Activated T-helper 1 cell treated with anti-CD3 and anti-CD28 coated beads, Interleukin-12 subunit alpha, Interleukin-12 subunit beta, Interleukin-2, Interleukin-4 antibody, amounts not matched to agents 30 ng/mL and 10 ng/mL and 1 ng/mL, durations not matched to agents 14 hours and 24 hours and 36 hours (primary cell): ENCODE results near the gene KEL. TPM values are rescaled to one million over a fixed set of nuclear protein-coding genes. Genes with fewer than 3 reads are reported as not detected.

Experiments used
- DNase-seq: peaks from one replicate; pipeline ENCODE4 v3.0.0; 2021; ENCODE audit warnings: low spot score
- H3K27ac Mint-ChIP-seq: one replicate; pipeline ENCODE4 v1.8.0; 2021; ENCODE audit warnings: mild to moderate bottlenecking, mixed read lengths
- H3K27me3 Mint-ChIP-seq: one replicate; pipeline ENCODE4 v1.8.0; 2022; ENCODE audit warnings: mild to moderate bottlenecking, moderate library complexity, mixed read lengths; ENCODE audit not compliant: insufficient read depth
- H3K36me3 Mint-ChIP-seq: one replicate; pipeline ENCODE4 v1.8.0; 2021; ENCODE audit warnings: low read depth, mixed read lengths
- H3K4me1 Mint-ChIP-seq: one replicate; pipeline ENCODE4 v1.8.0; 2021; ENCODE audit warnings: low read depth, mixed read lengths
- H3K4me3 Mint-ChIP-seq: one replicate; pipeline ENCODE4 v1.8.0; 2021; ENCODE audit warnings: mild to moderate bottlenecking, moderate library complexity, mixed read lengths
- H3K9me3 Mint-ChIP-seq: one replicate; pipeline ENCODE4 v1.8.0; 2021; ENCODE audit warnings: mixed read lengths
- intact Hi-C: fragments of 100-400 bp; cut with micrococcal nuclease; formaldehyde crosslinking; loops from one replicate; pipeline ENCODE4 v1.15.1; 2024
- total RNA-seq: library from RNA; stranded (reverse); gene quantifications from 2 replicates; pipeline ENCODE4 v1.2.3, GENCODE V29; 2022

The KEL gene
- total RNA-seq, 1 donor from 2014 or later: not detected

- H3K4me3 Mint-ChIP-seq: no peak overlapping the region
- H3K27me3 Mint-ChIP-seq: peaks cover 8% of the 10 kb centered on the region
- H3K27ac Mint-ChIP-seq: no peak overlapping the region
- no peaks in the 10 kb centered on the region for H3K4me1 Mint-ChIP-seq
- intact Hi-C loops: no loop called here
- DNase-seq: no peak
- H3K36me3 Mint-ChIP-seq: no peaks in the 10 kb centered on the region
- H3K9me3 Mint-ChIP-seq: no peaks in the 10 kb centered on the region
Measured at GRCh38 chr7:142898377-142899170, 63.6 kb downstream of the KEL start.

GRCh38 chr7:142897691-142898090 lies 64.5 kb downstream of the KEL start:
- DNase-seq: no peak

GRCh38 chr7:142896741-142897379 lies 65.3 kb downstream of the KEL start:
- no peaks in the 10 kb centered on the region for H3K36me3 Mint-ChIP-seq
- no peaks in the 10 kb centered on the region for H3K4me1 Mint-ChIP-seq
- intact Hi-C loops: no loop called here
- H3K27me3 Mint-ChIP-seq: peaks cover 8% of the 10 kb centered on the region
- no peak overlapping the region for H3K4me3 Mint-ChIP-seq
- no peak overlapping the region for H3K27ac Mint-ChIP-seq
- no peak for DNase-seq
- H3K9me3 Mint-ChIP-seq: no peaks in the 10 kb centered on the region

More at GRCh38 chr7:142897691-142898090, 64.5 kb downstream of the KEL start:
- Mint-ChIP-seq H3K4me3 (no peak overlapping the region), H3K27me3 (peaks cover 8% of the 10 kb centered on the region), H3K27ac (no peak overlapping the region), H3K4me1 (no peaks in the 10 kb centered on the region), H3K9me3 (no peaks in the 10 kb centered on the region), H3K36me3 (no peaks in the 10 kb centered on the region)
- intact Hi-C loops: no loop called here

GRCh38 chr7:142896151-142896550 lies 66.0 kb downstream of the KEL start:
- no peak for DNase-seq
- H3K4me3 Mint-ChIP-seq: no peak overlapping the region
- H3K9me3 Mint-ChIP-seq: no peaks in the 10 kb centered on the region
- H3K27me3 Mint-ChIP-seq: peaks cover 8% of the 10 kb centered on the region
- no peak overlapping the region for H3K27ac Mint-ChIP-seq
- intact Hi-C loops: no loop called here
- no peaks in the 10 kb centered on the region for H3K4me1 Mint-ChIP-seq
- no peaks in the 10 kb centered on the region for H3K36me3 Mint-ChIP-seq

GRCh38 chr7:142894985-142895593 lies 67.1 kb downstream of the KEL start:
- Mint-ChIP-seq H3K4me1 (no peaks in the 10 kb centered on the region), H3K36me3 (no peaks in the 10 kb centered on the region), H3K27me3 (peaks cover 6% of the 10 kb centered on the region), H3K27ac (no peak overlapping the region), H3K9me3 (no peaks in the 10 kb centered on the region), H3K4me3 (no peak overlapping the region)
- no peak for DNase-seq
- intact Hi-C loops: no loop called here

DNA sequence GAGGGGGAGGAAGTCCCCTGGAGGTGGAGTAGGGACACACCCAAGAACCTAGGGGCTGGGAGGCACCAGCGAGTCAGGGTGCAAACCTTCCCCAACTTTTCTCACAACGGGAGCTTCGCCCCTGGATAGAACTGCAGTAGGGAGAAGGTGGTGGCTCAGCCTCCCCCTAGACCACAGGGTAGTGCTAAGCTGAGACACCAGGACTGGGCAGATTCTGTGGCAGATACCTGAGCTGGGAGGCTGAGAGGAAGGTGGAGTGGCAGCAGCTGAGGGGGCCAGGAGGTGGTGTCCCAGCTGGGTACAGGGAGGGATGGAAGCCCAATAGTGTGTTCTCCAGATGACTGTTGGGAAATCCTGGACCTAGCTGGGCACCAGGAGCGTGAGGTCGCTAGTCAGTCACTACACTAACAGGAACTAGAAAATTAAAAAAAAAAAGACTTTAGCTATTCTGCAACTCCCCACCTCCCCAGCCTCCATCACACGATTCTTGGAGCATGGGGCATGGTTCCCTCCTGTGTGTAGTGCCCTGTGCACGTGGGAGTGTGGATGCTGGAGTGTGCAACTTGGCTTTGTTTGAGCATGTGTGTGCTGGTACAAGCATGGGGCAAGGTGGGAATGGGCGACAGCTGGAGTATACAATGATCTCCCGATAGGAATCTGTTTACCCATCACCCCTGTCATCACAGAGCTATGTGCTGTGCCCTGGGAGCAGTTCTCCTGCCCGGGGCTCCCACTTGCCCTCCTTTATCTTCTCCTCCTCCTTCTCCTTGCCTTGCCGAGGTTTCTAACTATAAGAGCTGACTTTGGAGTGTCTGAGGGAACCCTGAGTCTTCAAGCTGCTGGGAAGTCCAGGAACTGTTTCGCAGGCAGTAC lies 67.8 kb downstream of the KEL start:
- DNase-seq: no peak
- no peaks in the 10 kb centered on the region for H3K4me1 Mint-ChIP-seq
- H3K27ac Mint-ChIP-seq: no peak overlapping the region
- no peaks in the 10 kb centered on the region for H3K9me3 Mint-ChIP-seq
- no peak overlapping the region for H3K4me3 Mint-ChIP-seq
- H3K27me3 Mint-ChIP-seq: peaks cover 4% of the 10 kb centered on the region
- no peaks in the 10 kb centered on the region for H3K36me3 Mint-ChIP-seq
- intact Hi-C loops: no loop called here

DNA sequence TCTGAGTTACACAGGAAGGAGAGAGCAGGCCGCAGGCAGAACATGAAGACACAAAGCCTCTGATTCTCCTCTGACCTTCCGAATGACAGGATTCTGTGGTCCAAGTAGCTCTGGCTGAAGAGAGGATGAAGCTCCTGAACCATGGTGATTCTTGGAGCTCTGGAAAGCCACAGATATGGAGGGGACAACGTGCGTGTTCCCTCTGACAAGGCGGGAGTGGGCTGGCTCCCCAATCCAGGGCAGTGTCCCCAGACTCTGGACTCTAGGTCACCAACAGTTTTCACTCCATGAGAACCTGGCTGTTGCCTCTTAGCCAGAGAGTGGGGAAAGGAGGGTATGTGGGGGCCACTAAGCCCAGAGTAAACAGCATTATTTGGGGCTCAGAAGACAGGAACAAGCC lies 69.2 kb downstream of the KEL start:
- H3K4me3 Mint-ChIP-seq: no peak overlapping the region
- H3K27ac Mint-ChIP-seq: no peak overlapping the region
- H3K4me1 Mint-ChIP-seq: no peaks in the 10 kb centered on the region
- DNase-seq: no peak
- H3K36me3 Mint-ChIP-seq: no peaks in the 10 kb centered on the region
- peaks cover 4% of the 10 kb centered on the region for H3K27me3 Mint-ChIP-seq
- no peaks in the 10 kb centered on the region for H3K9me3 Mint-ChIP-seq
- intact Hi-C loops: no loop called here

GRCh38 chr7:142891490-142892082 lies 70.6 kb downstream of the KEL start:
- Mint-ChIP-seq H3K4me1 (no peaks in the 10 kb centered on the region), H3K36me3 (no peaks in the 10 kb centered on the region), H3K4me3 (no peak overlapping the region), H3K27ac (no peak overlapping the region), H3K27me3 (peaks cover 4% of the 10 kb centered on the region), H3K9me3 (no peaks in the 10 kb centered on the region)
- DNase-seq: no peak
- intact Hi-C loops: no loop called here

Other genes starting within 250 kb of the KEL start
- not detected in 2 replicates for gene PRSS1, start 212.9 kb downstream of the KEL start, total RNA-seq
- gene PRSS2, start 191.4 kb downstream of the KEL start, total RNA-seq: not detected in 2 replicates
- 5.6 and 6.0 TPM in 2 replicates for gene EPHB6, start 107.3 kb downstream of the KEL start, total RNA-seq
- not detected in 2 replicates for gene TRPV6, start 76.6 kb downstream of the KEL start, total RNA-seq
- gene TRPV5, start 28.6 kb downstream of the KEL start, total RNA-seq: not detected in 2 replicates
- not detected in 2 replicates for gene LLCFC1, start 22.9 kb downstream of the KEL start, total RNA-seq
- gene OR9A2, start 64.8 kb upstream of the KEL start, total RNA-seq: not detected in 2 replicates
- not detected in 2 replicates for gene OR6V1, start 90.0 kb upstream of the KEL start, total RNA-seq
- not detected in 2 replicates for gene PIP, start 169.7 kb upstream of the KEL start, total RNA-seq
- not detected in 2 replicates for gene TAS2R39, start 221.1 kb upstream of the KEL start, total RNA-seq